HepG2 (cell line): ENCODE results near the gene STOM. TPM values are rescaled to one million over a fixed set of nuclear protein-coding genes. Genes with fewer than 3 reads are reported as not detected.

Experiments
- ATAC-seq: fragments of 200-7000 bp; cut with Tn5 transposase; 3 replicates; pipeline ENCODE4 v1.9.1; 2020; ENCODE audit warnings: mild to moderate bottlenecking, moderate library complexity
- BruUV-seq: library from RNA; stranded (reverse); fragments of 400-500 nt; replicated peaks from 2 replicates; lab custom pipeline; 2021; lab: Mats Ljungman, UMichigan
- CTCF ChIA-PET: fragments of 300-600 bp; formaldehyde crosslinking; extraction: SDS; loops from one replicate; lab custom pipeline; 2021; ENCODE audit warnings: low total read pairs, inconsistent platforms, low intra/inter-chr PET ratio; lab: Yijun Ruan, JAX
- POLR2A ChIA-PET: fragments of 350-600 bp; sonication (Branson Sonifier 250); formaldehyde crosslinking; loops from one replicate; lab custom pipeline; 2020; ENCODE audit warnings: antibody characterized with exemption, inconsistent platforms; lab: Yijun Ruan, JAX
- DNase-seq: peaks from one replicate; pipeline ENCODE4 v3.0.0-alpha.2; 2015; ENCODE audit warnings: low spot score
- FAIRE-seq: peaks from 3 replicates; lab custom pipeline; 2011; peaks lifted over from hg19 to GRCh38; lab: Jason Lieb, UNC
- H2AFZ ChIP-seq: one replicate; pipeline ENCODE4 v1.6.1; 2011; ENCODE audit warnings: low read length, inconsistent platforms
- H3K27ac ChIP-seq: fragments of 300-600 bp; 3 replicates; pipeline ENCODE4 v1.8.0; 2011; ENCODE audit warnings: mixed run types, mild to moderate bottlenecking, mixed read lengths, low read length, inconsistent platforms; ENCODE audit not compliant: insufficient read depth; ENCODE audit errors: extremely low read length
- H3K27me3 ChIP-seq, 2 experiments: fragments of 200-600 bp in 1 of 2; 2 replicates in 1 of 2; 3 replicates in 1 of 2; pipeline versions ENCODE4 v1.6.0 to v1.8.0; 2011; ENCODE audit warnings: low read length in 2 of 2, mild to moderate bottlenecking in 2 of 2, moderate library complexity in 2 of 2, inconsistent platforms in 1 of 2; ENCODE audit not compliant: insufficient read depth in 2 of 2, control insufficient read depth in 1 of 2
- H3K36me3 ChIP-seq, 2 experiments: fragments of 200-600 bp in 1 of 2; replicated peaks in 1 of 2; 2 replicates in 1 of 2; 3 replicates in 1 of 2; pipeline versions ENCODE4 v1.5.1 to v1.8.0; 2011; ENCODE audit warnings: low read length in 2 of 2, inconsistent platforms in 1 of 2; ENCODE audit not compliant: insufficient read depth in 2 of 2, control insufficient read depth in 1 of 2
- H3K4me1 ChIP-seq: 2 replicates; pipeline ENCODE4 v1.5.1; 2012; ENCODE audit warnings: low read length, inconsistent platforms; ENCODE audit not compliant: insufficient read depth
- H3K4me2 ChIP-seq: 2 replicates; pipeline ENCODE4 v1.6.0; 2011; ENCODE audit warnings: low read depth, low read length, inconsistent platforms
- H3K4me3 ChIP-seq, 3 experiments: fragments of 200-600 bp in 1 of 3; sonication (generic), shearing (Covaris generic) in 1 of 3; replicated peaks in 1 of 3; 2 replicates each; pipeline ENCODE4 v1.5.1; 2011 to 2016; ENCODE audit warnings: low read length in 3 of 3, inconsistent platforms in 2 of 3, low read depth in 2 of 3, mild to moderate bottlenecking in 2 of 3, control low read depth in 1 of 3, mixed read lengths in 1 of 3; ENCODE audit not compliant: insufficient read depth in 1 of 3
- H3K79me2 ChIP-seq: one replicate; pipeline ENCODE4 v1.6.1; 2011; ENCODE audit warnings: low read length, inconsistent platforms; ENCODE audit not compliant: insufficient read depth
- H3K9ac ChIP-seq: 2 replicates; pipeline ENCODE4 v1.6.0; 2011; ENCODE audit warnings: mild to moderate bottlenecking, low read depth, low read length, inconsistent platforms; ENCODE audit not compliant: insufficient read depth
- H3K9me3 ChIP-seq: 2 replicates; pipeline ENCODE4 v1.5.1; 2012; ENCODE audit warnings: mild to moderate bottlenecking, low read length
- H4K20me1 ChIP-seq: 2 replicates; pipeline ENCODE4 v1.6.0; 2011; ENCODE audit warnings: inconsistent platforms, mild to moderate bottlenecking, low read length, moderate library complexity; ENCODE audit not compliant: insufficient read depth
- AKNA ChIP-seq: sonication (generic); formaldehyde crosslinking; IDR thresholded peaks from 2 replicates; pipeline ENCODE4 v1.4.0; 2020; ENCODE audit warnings: missing genetic modification reagents, borderline replicate concordance
- ELF3 ChIP-seq: IDR thresholded peaks from 2 replicates; pipeline ENCODE4 v1.6.1; 2016; ENCODE audit warnings: missing genetic modification reagents, missing compliant biosample characterization
- HOXA3 ChIP-seq: sonication (generic); formaldehyde crosslinking; IDR thresholded peaks from 2 replicates; pipeline ENCODE4 v1.5.0; 2020; ENCODE audit warnings: missing genetic modification reagents
- KDM5B ChIP-seq: sonication (generic); formaldehyde crosslinking; IDR thresholded peaks from 2 replicates; pipeline ENCODE4 v1.4.0; 2020; ENCODE audit warnings: missing genetic modification reagents, mild to moderate bottlenecking, borderline replicate concordance
- MAF1 ChIP-seq: sonication (generic); formaldehyde crosslinking; IDR thresholded peaks from 2 replicates; pipeline ENCODE4 v1.5.0; 2020; ENCODE audit warnings: missing genetic modification reagents, borderline replicate concordance
- NR2F2 ChIP-seq: IDR thresholded peaks from 2 replicates; pipeline ENCODE4 v1.6.1; 2012; ENCODE audit warnings: low read depth, inconsistent platforms, borderline replicate concordance
- SAP130 ChIP-seq: IDR thresholded peaks from 2 replicates; pipeline ENCODE4 v1.6.1; 2016; ENCODE audit warnings: low read depth
- ZNF160 ChIP-seq: sonication (generic); formaldehyde crosslinking; IDR thresholded peaks from 2 replicates; pipeline ENCODE4 v1.8.0; 2022; ENCODE audit warnings: mild to moderate bottlenecking, inconsistent platforms, missing genetic modification reagents
- ZNF264 ChIP-seq: sonication (generic); formaldehyde crosslinking; IDR thresholded peaks from 2 replicates; pipeline ENCODE4 v1.4.0; 2020; ENCODE audit warnings: missing genetic modification reagents
- ZNF557 ChIP-seq: sonication (generic); formaldehyde crosslinking; IDR thresholded peaks from 2 replicates; pipeline ENCODE4 v1.4.0; 2020; ENCODE audit warnings: missing genetic modification reagents
- ZNF616 ChIP-seq: sonication (generic); formaldehyde crosslinking; IDR thresholded peaks from 2 replicates; pipeline ENCODE4 v1.5.0; 2020; ENCODE audit warnings: low read depth, mild to moderate bottlenecking, missing genetic modification reagents
- ZNF775 ChIP-seq: sonication (generic); formaldehyde crosslinking; IDR thresholded peaks from 2 replicates; pipeline ENCODE4 v1.4.0; 2020; ENCODE audit warnings: missing genetic modification reagents, mild to moderate bottlenecking, moderate library complexity, borderline replicate concordance
- WGBS: methylation state at CpG from one replicate; pipeline ENCODE4 v1.1.6; 2017; ENCODE audit warnings: low lambda C conversion rate; 5-methylcytosine and 5-hydroxymethylcytosine counted together
- in situ Hi-C: cut with HindIII; loops from 2 replicates; pipeline ENCODE4 v1.10.0; 2017; ENCODE audit warnings: low pct_unique_long_range_greater_than_20kb; ENCODE audit not compliant: extremely low pct_ligation_motif_present
- intact Hi-C: fragments of 100-400 bp; cut with micrococcal nuclease; formaldehyde crosslinking; loops from one replicate; pipeline ENCODE4 v1.10.0; 2022; ENCODE audit not compliant: unreplicated experiment
- polyA plus RNA-seq, 8 experiments: library from polyadenylated mRNA; depleted of rRNA in 3 of 8; stranded (reverse) in 7 of 8; unstranded in 1 of 8; fragments of >200 nt; fragmentation: Illumina TruSeq in 4 of 8; extraction: Trizol in 4 of 8; gene quantifications; 2 replicates each; pipeline versions ENCODE4 v1.2.1 to v1.2.3, GENCODE V29; 2011 to 2016; ENCODE audit warnings: low read depth in 4 of 8, missing spikeins in 1 of 8, mixed read lengths in 1 of 8; ENCODE audit not compliant: insufficient read depth in 1 of 8
- total RNA-seq, 5 experiments: library from RNA; depleted of rRNA; stranded (reverse); fragments of >200 nt; fragmentation: Illumina TruSeq; extraction: Trizol; gene quantifications; 2 replicates each; pipeline ENCODE4 v1.2.3, GENCODE V29; 2016; ENCODE audit warnings: low read depth in 1 of 5
- TF ChIP-seq, protein P1 (sequence below): sonication (generic); formaldehyde crosslinking; IDR thresholded peaks from 2 replicates; pipeline ENCODE4 v1.9.0; 2022; ENCODE audit warnings: low read depth, missing genetic modification reagents

The STOM gene
- total and polyA plus RNA-seq, 2 of the 13 experiments (the other 11 are each of a cell fraction or from before 2014, with no cell fraction given), result 43.6 to 165 TPM

GRCh38 chr9:121299467-121300282 lies 70.4 kb downstream of the STOM start (continued):
- TF ChIP-seq, protein P1, sequence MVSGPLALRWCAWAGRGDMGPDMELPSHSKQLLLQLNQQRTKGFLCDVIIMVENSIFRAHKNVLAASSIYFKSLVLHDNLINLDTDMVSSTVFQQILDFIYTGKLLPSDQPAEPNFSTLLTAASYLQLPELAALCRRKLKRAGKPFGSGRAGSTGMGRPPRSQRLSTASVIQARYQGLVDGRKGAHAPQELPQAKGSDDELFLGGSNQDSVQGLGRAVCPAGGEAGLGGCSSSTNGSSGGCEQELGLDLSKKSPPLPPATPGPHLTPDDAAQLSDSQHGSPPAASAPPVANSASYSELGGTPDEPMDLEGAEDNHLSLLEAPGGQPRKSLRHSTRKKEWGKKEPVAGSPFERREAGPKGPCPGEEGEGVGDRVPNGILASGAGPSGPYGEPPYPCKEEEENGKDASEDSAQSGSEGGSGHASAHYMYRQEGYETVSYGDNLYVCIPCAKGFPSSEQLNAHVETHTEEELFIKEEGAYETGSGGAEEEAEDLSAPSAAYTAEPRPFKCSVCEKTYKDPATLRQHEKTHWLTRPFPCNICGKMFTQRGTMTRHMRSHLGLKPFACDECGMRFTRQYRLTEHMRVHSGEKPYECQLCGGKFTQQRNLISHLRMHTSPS (CRISPR knock-in tag), result peak; percentile 62; the same call in 1 of the 2 replicates
- TF ChIP-seq ZNF160 (CRISPR knock-in tag) (peak; percentile 52; the same call in 1 of the 2 replicates), KDM5B (CRISPR knock-in tag) (peak; percentile 69; the same call in 1 of the 2 replicates), ZNF264 (CRISPR knock-in tag) (0 out of 2 replicates have a peak, but pooled peaks have one; percentile 16)
- TF ChIP-seq, all 625 proteins: peak for 169

- FAIRE-seq (peak; percentile 12), DNase-seq (peak; percentile 62), ATAC-seq (peak; percentile 26)
- Histone ChIP-seq H3K36me3 (peaks cover 7 to 12% of the 10 kb centered on the region in 2 experiments; a peak in 4 of 5 replicates), H3K79me2 (peaks cover 19% of the 10 kb centered on the region), H4K20me1 (no peaks in the 10 kb centered on the region), H3K27me3 (no peaks in the 10 kb centered on the region), H2AFZ (no peak overlapping the region), H3K9me3 (no peaks in the 10 kb centered on the region), H3K4me1 (peaks cover 93% of the 10 kb centered on the region), H3K27ac (peak overlapping the region; percentile 94), H3K4me2 (peak overlapping the region; percentile 78), H3K4me3 (peak overlapping the region; percentile 67 to 80 (median 76)), H3K9ac (peak overlapping the region; percentile 84)
- intact Hi-C loops (loop anchor here (1.0 to 2.0 kb wide), 2 partner anchors 12 to 86 kb away; no protein-coding TSS in a partner anchor), in situ Hi-C loops (no loop called here)
- POLR2A ChIA-PET, result interaction anchor here (0.8 to 14.1 kb wide), 12 partner anchors 10 to 177 kb away, joined by 3 to 398 read pairs (median 4); partner anchors contain the start of gene GSN
- CTCF ChIA-PET, result interaction anchor here (1.0 kb wide), 1 partner anchor 20 kb away, joined by 3 read pairs; no protein-coding TSS in a partner anchor
- WGBS, result 0% methylated on average over 10 of the region's 13 CpGs
- BruUV-seq, result no TSS peak
- TF ChIP-seq MAF1 (0 out of 2 replicates have a peak, but pooled peaks have one; percentile 23), ELF3 (peak; percentile 50; the same call in 1 of the 2 replicates), ZNF557 (CRISPR knock-in tag) (0 out of 2 replicates have a peak, but pooled peaks have one; percentile 25), AKNA (CRISPR knock-in tag) (peak; percentile 64; the same call in 1 of the 2 replicates), HOXA3 (CRISPR knock-in tag) (peak; percentile 8; the same call in 1 of the 2 replicates), NR2F2 (no peak), ZNF616 (CRISPR knock-in tag) (no peak), ZNF775 (CRISPR knock-in tag) (peak; percentile 15; the same call in 1 of the 2 replicates), SAP130 (CRISPR knock-in tag) (peak; percentile 30; the same call in 1 of the 2 replicates)
Observed at GRCh38 chr9:121298689-121299466, 71.2 kb downstream of the STOM start.
